Measurements from ENCODE around the gene PAX2.

DNA sequence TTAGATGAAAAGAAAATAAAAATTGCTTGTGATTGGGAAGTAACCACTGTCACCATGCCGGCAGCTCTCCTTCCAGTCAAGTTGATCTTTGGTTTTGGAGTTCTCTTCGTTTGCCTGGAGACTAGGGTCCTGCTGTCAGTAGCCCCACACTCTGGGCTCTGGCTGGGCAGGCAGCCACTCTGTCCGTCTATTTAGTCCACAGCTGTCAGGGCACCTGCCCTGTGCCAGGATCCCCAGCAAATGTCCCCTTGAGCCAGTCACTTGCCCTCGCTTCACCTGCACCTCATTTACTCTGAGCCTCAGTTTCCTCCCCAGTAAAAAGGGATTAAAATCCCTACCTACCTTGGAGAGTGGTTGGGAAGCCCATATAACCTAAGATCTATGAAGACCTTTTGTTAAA is 55.5 kb downstream of the PAX2 start:
- TF ChIP-seq, protein P1, sequence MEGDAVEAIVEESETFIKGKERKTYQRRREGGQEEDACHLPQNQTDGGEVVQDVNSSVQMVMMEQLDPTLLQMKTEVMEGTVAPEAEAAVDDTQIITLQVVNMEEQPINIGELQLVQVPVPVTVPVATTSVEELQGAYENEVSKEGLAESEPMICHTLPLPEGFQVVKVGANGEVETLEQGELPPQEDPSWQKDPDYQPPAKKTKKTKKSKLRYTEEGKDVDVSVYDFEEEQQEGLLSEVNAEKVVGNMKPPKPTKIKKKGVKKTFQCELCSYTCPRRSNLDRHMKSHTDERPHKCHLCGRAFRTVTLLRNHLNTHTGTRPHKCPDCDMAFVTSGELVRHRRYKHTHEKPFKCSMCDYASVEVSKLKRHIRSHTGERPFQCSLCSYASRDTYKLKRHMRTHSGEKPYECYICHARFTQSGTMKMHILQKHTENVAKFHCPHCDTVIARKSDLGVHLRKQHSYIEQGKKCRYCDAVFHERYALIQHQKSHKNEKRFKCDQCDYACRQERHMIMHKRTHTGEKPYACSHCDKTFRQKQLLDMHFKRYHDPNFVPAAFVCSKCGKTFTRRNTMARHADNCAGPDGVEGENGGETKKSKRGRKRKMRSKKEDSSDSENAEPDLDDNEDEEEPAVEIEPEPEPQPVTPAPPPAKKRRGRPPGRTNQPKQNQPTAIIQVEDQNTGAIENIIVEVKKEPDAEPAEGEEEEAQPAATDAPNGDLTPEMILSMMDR (IDR thresholded peaks at IDR 0.05; ENCODE audit: low read length) = no peak
- TF ChIP-seq EZH2phosphoT487 (IDR thresholded peaks at IDR 0.05; ENCODE audit: low read length) = no peak
- no peak for TF ChIP-seq EZH2 (optimal IDR thresholded peaks at IDR 0.05; ENCODE audit: low read depth, low read length)
